CD14-positive monocyte (primary cell): Measurements from ENCODE around the gene CNOT11. TPM values are rescaled to one million over a fixed set of nuclear protein-coding genes. Genes with fewer than 3 reads are reported as not detected.
A peak's percentile ranks its signal among the peaks of the same experiment; 100 is the strongest.
"Not testable (repeated sequence)": the region's sequence is repeated elsewhere in the genome, so short reads cannot be mapped to it uniquely, and the experiment has no call there.

Experiments used
- DNase-seq, 3 donors: peaks; one replicate each; pipeline ENCODE4 v3.0.0-alpha.2; 2011 to 2022
- H2AFZ ChIP-seq: 2 replicates; pipeline ENCODE4 v1.6.0; 2012; ENCODE audit warnings: mild to moderate bottlenecking, low read depth, low read length, inconsistent platforms; ENCODE audit not compliant: insufficient read depth, poor library complexity, severe bottlenecking
- H3K27ac ChIP-seq, 2 donors: 1 replicate in 1 of 2; 2 replicates in 1 of 2; pipeline ENCODE4 v1.5.1; 2012 to 2013; ENCODE audit warnings: low read length in 2 of 2, control low read depth in 1 of 2, inconsistent platforms in 1 of 2, low read depth in 1 of 2, mild to moderate bottlenecking in 1 of 2
- H3K27me3 ChIP-seq, 2 donors: one replicate each; pipeline versions ENCODE4 v1.6.0 to v1.6.1; 2011 to 2013; ENCODE audit warnings: low read length in 2 of 2; ENCODE audit not compliant: control insufficient read depth in 2 of 2, insufficient read depth in 2 of 2
- H3K36me3 ChIP-seq, 2 donors: replicated peaks in 1 of 2; 1 replicate in 1 of 2; 2 replicates in 1 of 2; pipeline versions ENCODE4 v1.5.1 to v1.6.1; 2012 to 2013; ENCODE audit warnings: low read length in 2 of 2, control low read depth in 1 of 2, inconsistent platforms in 1 of 2, mild to moderate bottlenecking in 1 of 2; ENCODE audit not compliant: insufficient read depth in 2 of 2, control insufficient read depth in 1 of 2
- H3K4me1 ChIP-seq, 2 donors: 1 replicate in 1 of 2; 2 replicates in 1 of 2; pipeline versions ENCODE4 v1.5.1 to v1.6.1; 2012 to 2013; ENCODE audit warnings: low read length in 2 of 2, control low read depth in 1 of 2, inconsistent platforms in 1 of 2, mild to moderate bottlenecking in 1 of 2, moderate library complexity in 1 of 2; ENCODE audit not compliant: insufficient read depth in 2 of 2, control insufficient read depth in 1 of 2
- H3K4me2 ChIP-seq: replicated peaks from 2 replicates; pipeline ENCODE3; 2012; ENCODE audit warnings: low read length, moderate library complexity, mild to moderate bottlenecking; ENCODE audit not compliant: poor library complexity, severe bottlenecking; ENCODE audit errors: extremely low read depth
- H3K4me3 ChIP-seq, 3 experiments: fragments of 200-600 bp in 1 of 3; sonication (generic) in 1 of 3; replicated peaks in 1 of 3; 1 replicate in 2 of 3; 2 replicates in 1 of 3; pipeline ENCODE4 v1.5.1; 2011 to 2013; ENCODE audit warnings: low read length in 3 of 3, mild to moderate bottlenecking in 3 of 3, control low read depth in 2 of 3, low read depth in 2 of 3, inconsistent platforms in 1 of 3, moderate library complexity in 1 of 3
- H3K79me2 ChIP-seq: 2 replicates; pipeline ENCODE4 v1.6.0; 2012; ENCODE audit warnings: mild to moderate bottlenecking, control low read depth, inconsistent platforms, low read length, moderate library complexity; ENCODE audit not compliant: insufficient read depth
- H3K9ac ChIP-seq: 2 replicates; pipeline ENCODE4 v1.6.0; 2017; ENCODE audit warnings: low read length, mild to moderate bottlenecking; ENCODE audit not compliant: insufficient read depth, poor library complexity, severe bottlenecking
- H3K9me3 ChIP-seq, 2 donors: replicated peaks in 1 of 2; 1 replicate in 1 of 2; 2 replicates in 1 of 2; pipeline versions ENCODE4 v1.5.1 to v1.6.1; 2012 to 2013; ENCODE audit warnings: low read length in 2 of 2, control low read depth in 1 of 2; ENCODE audit not compliant: control insufficient read depth in 1 of 2, insufficient read depth in 1 of 2
- H4K20me1 ChIP-seq: 2 replicates; pipeline ENCODE4 v1.6.0; 2012; ENCODE audit warnings: mild to moderate bottlenecking, low read length, control low read depth, moderate library complexity; ENCODE audit not compliant: insufficient read depth
- H3K27ac Mint-ChIP-seq, 7 donors: one replicate each; pipeline ENCODE4 v1.8.0; 2020; ENCODE audit warnings: mild to moderate bottlenecking in 7 of 7, mixed read lengths in 7 of 7, moderate library complexity in 6 of 7, inconsistent platforms in 2 of 7
- H3K27me3 Mint-ChIP-seq, 3 donors: one replicate each; pipeline ENCODE4 v1.8.0; 2021 to 2022; ENCODE audit warnings: low read depth in 3 of 3, mild to moderate bottlenecking in 3 of 3, mixed read lengths in 3 of 3, moderate library complexity in 3 of 3, inconsistent platforms in 1 of 3
- H3K36me3 Mint-ChIP-seq, 2 donors: one replicate each; pipeline ENCODE4 v1.8.0; 2020; ENCODE audit warnings: mixed read lengths in 2 of 2, inconsistent platforms in 1 of 2, mild to moderate bottlenecking in 1 of 2
- H3K4me1 Mint-ChIP-seq: one replicate; pipeline ENCODE4 v1.8.0; 2020; ENCODE audit warnings: mild to moderate bottlenecking, mixed read lengths
- H3K4me3 Mint-ChIP-seq, 2 donors: one replicate each; pipeline ENCODE4 v1.8.0; 2020; ENCODE audit warnings: mild to moderate bottlenecking in 2 of 2, mixed read lengths in 2 of 2, moderate library complexity in 1 of 2
- H3K9me3 Mint-ChIP-seq, 7 donors: one replicate each; pipeline ENCODE4 v1.8.0; 2020 to 2022; ENCODE audit warnings: mixed read lengths in 7 of 7, mild to moderate bottlenecking in 6 of 7, moderate library complexity in 6 of 7, inconsistent platforms in 2 of 7
- CTCF ChIP-seq: fragments of 200-600 bp; IDR thresholded peaks from one replicate; pipeline ENCODE4 v1.8.0; 2022; ENCODE audit warnings: antibody characterized with exemption, mild to moderate bottlenecking
- WGBS: methylation state at CpG from one replicate; pipeline ENCODE4 v1.1.5; 2013; ENCODE audit warnings: missing lambda C conversion rate; ENCODE audit not compliant: insufficient coverage; 5-methylcytosine and 5-hydroxymethylcytosine counted together
- intact Hi-C, 2 donors: fragments of 100-400 bp; cut with micrococcal nuclease; formaldehyde crosslinking; loops; one replicate each; pipeline versions ENCODE4 v1.15.0 to v1.15.1; 2023
- polyA plus RNA-seq, 3 donors: library from polyadenylated mRNA; depleted of rRNA in 1 of 3; unstranded in 2 of 3; stranded (reverse) in 1 of 3; fragments of 300-500 nt in 2 of 3; fragments of >200 nt in 1 of 3; fragmentation: Illumina TruSeq in 2 of 3; gene quantifications; 1 replicate in 2 of 3; 2 replicates in 1 of 3; pipeline ENCODE4 v1.2.3, GENCODE V29; 2012 to 2021

Gene CNOT11
- polyA plus RNA-seq, 3 donors = 38.2 to 39.0 (median 38.4) TPM

GRCh38 chr2:101237944-101238343, 14.7 kb upstream of the CNOT11 start:
- H3K36me3 Mint-ChIP-seq, H3K27me3 Mint-ChIP-seq, intact Hi-C loops, H3K4me2 ChIP-seq, H4K20me1 ChIP-seq, H3K36me3 ChIP-seq, DNase-seq, H3K4me3 Mint-ChIP-seq, H2AFZ ChIP-seq, H3K27ac ChIP-seq, H3K9ac ChIP-seq, H3K27me3 ChIP-seq, H3K27ac Mint-ChIP-seq, H3K79me2 ChIP-seq, H3K4me3 ChIP-seq: not testable (repeated sequence)
- Mint-ChIP-seq H3K9me3 (peaks cover 11 to 35% (median 30%) of the 10 kb centered on the region in 7 donors), H3K4me1 (peaks cover 32% of the 10 kb centered on the region)
- 0% methylated on average over 1 of the region's 5 CpGs for WGBS
- Histone ChIP-seq H3K4me1 (peaks cover 18 to 19% of the 10 kb centered on the region in 2 donors), H3K9me3 (peaks cover 0 to 23% of the 10 kb centered on the region in 2 donors)

- no peaks in the 10 kb centered on the region for H3K27me3 ChIP-seq
- TF ChIP-seq CTCF = no peak
- no peaks in the 10 kb centered on the region for H3K79me2 ChIP-seq
- H2AFZ ChIP-seq = peak overlapping the region; percentile 21
- no peak overlapping the region for H3K4me3 ChIP-seq
- H3K9me3 ChIP-seq = peaks cover 0 to 16% of the 10 kb centered on the region in 2 donors
- H3K4me2 ChIP-seq = no peak overlapping the region
- Mint-ChIP-seq H3K36me3 (no peaks in the 10 kb centered on the region), H3K27me3 (peaks cover 0 to 3% (median 0%) of the 10 kb centered on the region in 3 donors), H3K9me3 (peaks cover 5 to 23% (median 18%) of the 10 kb centered on the region in 7 donors), H3K4me1 (peaks cover 29% of the 10 kb centered on the region), H3K27ac (peak overlapping the region in 2 of 7 donors; percentile 32 to 81), H3K4me3 (no peak overlapping the region)
- H3K4me1 ChIP-seq = peaks cover 18 to 19% of the 10 kb centered on the region in 2 donors
- WGBS = 88% methylated on average over 2 of the region's 12 CpGs
- no peaks in the 10 kb centered on the region for H3K36me3 ChIP-seq
- DNase-seq = peak; percentile 18 to 46 (median 42)
- no peak overlapping the region for H3K27ac ChIP-seq
- H4K20me1 ChIP-seq = no peaks in the 10 kb centered on the region
- no peak overlapping the region for H3K9ac ChIP-seq
- intact Hi-C loops = no loop called here
These were observed 13.5 kb upstream of the CNOT11 start for GRCh38 chr2:101238930-101239759.

- peaks cover 24% of the 10 kb centered on the region for H3K4me1 Mint-ChIP-seq
- H3K27ac ChIP-seq, H3K4me3 ChIP-seq, H3K4me2 ChIP-seq, H3K27me3 ChIP-seq, H3K9ac ChIP-seq, DNase-seq, H3K36me3 Mint-ChIP-seq, H3K27me3 Mint-ChIP-seq, H3K36me3 ChIP-seq, H4K20me1 ChIP-seq, H3K9me3 ChIP-seq, H3K4me3 Mint-ChIP-seq, intact Hi-C loops, H3K79me2 ChIP-seq, H2AFZ ChIP-seq, H3K27ac Mint-ChIP-seq: not testable (repeated sequence)
- WGBS = 100% methylated on average over 1 of the region's 2 CpGs
- peaks cover 5 to 18% (median 12%) of the 10 kb centered on the region in 7 donors for H3K9me3 Mint-ChIP-seq
- H3K4me1 ChIP-seq = peaks cover 18 to 19% of the 10 kb centered on the region in 2 donors
These were observed 12.9 kb upstream of the CNOT11 start for GRCh38 chr2:101239760-101240118.
